C4-2B (cell line): Measurements from ENCODE around the gene ZFYVE9.
A peak's percentile ranks its signal among the peaks of the same experiment; 100 is the strongest.

Source experiments
- H3K27ac ChIP-seq: fragments of 450-650 bp; 2 replicates; pipeline ENCODE4 v1.5.1; 2017
- ZFX ChIP-seq: fragments of 450-650 bp; IDR thresholded peaks from 2 replicates; pipeline ENCODE4 v1.6.1; 2017
- TF ChIP-seq, protein P1 (sequence below): fragments of 450-650 bp; conservative IDR thresholded peaks from 2 replicates; pipeline ENCODE4 v1.5.1; 2017; ENCODE audit warnings: mild to moderate bottlenecking

Gene ZFYVE9

DNA sequence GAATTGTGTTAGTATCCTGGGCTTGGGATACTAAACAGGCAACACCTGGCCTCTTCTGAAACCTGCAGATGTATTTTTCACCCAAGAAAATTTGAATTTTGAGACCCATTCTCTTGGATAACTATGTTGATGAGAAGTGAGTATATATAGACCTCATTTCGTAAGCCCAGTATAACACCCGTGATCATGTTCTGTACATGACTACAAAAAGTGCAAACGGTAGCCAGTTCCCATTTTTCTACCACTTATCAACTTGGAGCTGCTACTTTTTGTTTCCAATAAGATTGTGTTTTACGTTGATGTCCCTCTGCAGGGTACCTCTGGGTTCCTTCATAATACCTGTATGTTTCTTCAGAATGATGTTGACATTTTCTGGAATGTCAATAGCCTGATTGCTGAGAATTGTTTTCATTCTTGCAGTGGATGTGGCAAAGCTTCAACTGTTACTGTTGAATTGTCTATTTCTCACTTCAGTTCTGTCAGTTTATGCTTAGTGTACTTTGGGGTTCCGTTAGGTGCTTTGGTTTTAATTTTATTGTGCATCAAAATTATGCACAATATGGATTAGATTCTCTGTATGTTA is 48.1 kb downstream of the ZFYVE9 start:
- TF ChIP-seq ZFX: no peak
- TF ChIP-seq, protein P1, sequence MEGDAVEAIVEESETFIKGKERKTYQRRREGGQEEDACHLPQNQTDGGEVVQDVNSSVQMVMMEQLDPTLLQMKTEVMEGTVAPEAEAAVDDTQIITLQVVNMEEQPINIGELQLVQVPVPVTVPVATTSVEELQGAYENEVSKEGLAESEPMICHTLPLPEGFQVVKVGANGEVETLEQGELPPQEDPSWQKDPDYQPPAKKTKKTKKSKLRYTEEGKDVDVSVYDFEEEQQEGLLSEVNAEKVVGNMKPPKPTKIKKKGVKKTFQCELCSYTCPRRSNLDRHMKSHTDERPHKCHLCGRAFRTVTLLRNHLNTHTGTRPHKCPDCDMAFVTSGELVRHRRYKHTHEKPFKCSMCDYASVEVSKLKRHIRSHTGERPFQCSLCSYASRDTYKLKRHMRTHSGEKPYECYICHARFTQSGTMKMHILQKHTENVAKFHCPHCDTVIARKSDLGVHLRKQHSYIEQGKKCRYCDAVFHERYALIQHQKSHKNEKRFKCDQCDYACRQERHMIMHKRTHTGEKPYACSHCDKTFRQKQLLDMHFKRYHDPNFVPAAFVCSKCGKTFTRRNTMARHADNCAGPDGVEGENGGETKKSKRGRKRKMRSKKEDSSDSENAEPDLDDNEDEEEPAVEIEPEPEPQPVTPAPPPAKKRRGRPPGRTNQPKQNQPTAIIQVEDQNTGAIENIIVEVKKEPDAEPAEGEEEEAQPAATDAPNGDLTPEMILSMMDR: no peak
- H3K27ac ChIP-seq: no peak overlapping the region

DNA sequence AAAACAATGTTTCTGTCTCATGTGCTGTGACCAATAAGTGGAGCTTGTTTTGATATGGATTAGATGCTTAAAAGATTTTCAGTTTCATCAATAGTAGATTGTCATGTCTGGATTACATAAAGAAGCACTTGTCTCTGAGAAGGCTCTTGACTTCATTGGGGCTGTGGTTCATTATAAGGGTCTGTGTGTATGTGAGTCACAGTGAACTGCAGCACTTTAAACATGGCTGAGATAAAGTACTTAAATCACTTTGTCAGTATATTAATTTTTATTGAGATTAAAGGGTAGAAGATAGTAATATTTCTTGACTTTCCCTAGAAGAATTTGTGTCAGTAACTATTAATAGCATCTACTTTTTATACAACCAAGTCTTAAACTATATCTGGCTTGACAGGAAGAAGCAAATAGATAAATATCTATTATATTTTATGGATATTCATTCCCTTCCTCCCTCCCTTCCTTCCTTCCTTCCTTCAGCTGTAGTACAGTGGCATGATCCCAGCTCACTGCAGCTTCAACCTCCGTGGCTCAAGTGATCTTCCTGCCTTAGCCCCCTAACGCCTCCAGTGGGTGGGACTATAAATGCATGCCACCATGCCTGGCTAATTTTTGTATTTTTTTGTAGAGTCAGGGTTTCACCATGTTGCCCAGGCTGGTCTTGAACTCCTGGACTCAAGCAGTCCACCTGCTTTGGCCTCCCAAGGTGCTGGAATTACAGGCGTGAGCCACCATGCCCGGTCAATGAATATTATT is 48.8 kb downstream of the ZFYVE9 start:
- H3K27ac ChIP-seq: peak overlapping the region; percentile 54
- no peak for TF ChIP-seq ZFX
- TF ChIP-seq, protein P1: no peak

DNA sequence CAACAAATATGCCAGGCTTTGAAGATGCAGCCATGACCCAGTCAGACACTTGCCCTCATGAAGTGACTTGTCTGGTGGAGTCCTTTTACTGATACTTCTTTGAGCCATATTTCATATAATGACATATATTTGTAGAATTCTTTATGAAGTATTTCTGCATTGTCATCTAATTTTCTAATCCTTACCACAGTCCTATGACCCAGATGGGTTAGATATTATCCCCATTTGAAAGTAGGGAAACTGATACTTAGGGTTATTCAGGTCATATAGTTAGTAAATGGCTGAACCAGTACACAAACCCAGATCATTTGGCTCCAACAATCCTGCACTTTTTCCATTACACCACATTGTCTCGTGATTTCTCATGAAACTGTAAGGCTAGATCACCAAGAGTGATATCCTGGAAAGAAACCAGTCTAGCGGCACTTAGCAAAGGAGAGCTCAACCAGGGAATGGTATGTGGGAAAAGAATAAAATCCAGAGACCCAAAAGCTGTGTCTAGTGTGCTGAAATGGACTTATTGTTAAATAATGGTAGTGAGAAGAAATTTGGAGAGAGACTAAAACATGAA is 49.6 kb downstream of the ZFYVE9 start:
- H3K27ac ChIP-seq: peak overlapping the region; percentile 54
- TF ChIP-seq, protein P1: no peak
- no peak for TF ChIP-seq ZFX

DNA sequence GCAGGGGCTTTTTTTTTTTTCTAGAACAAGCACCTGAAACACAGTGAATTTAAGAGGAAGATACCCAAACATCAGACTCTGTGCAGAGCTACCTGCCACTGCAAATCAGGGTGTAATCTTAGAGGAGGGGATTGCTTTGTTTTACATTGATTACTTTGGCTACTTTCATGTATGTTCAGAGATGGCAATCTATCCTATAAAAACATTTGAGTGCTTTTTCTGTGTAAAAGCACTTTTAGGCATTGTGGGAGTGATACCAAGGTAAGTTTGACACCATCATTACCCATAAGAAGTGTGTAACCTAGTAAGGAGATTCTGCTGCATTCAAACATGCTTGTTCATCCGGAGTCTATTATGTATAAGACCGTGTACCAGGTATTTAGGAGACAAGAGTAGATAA is 50.1 kb downstream of the ZFYVE9 start:
- H3K27ac ChIP-seq: no peak overlapping the region
- no peak for TF ChIP-seq ZFX
- TF ChIP-seq, protein P1: no peak

DNA sequence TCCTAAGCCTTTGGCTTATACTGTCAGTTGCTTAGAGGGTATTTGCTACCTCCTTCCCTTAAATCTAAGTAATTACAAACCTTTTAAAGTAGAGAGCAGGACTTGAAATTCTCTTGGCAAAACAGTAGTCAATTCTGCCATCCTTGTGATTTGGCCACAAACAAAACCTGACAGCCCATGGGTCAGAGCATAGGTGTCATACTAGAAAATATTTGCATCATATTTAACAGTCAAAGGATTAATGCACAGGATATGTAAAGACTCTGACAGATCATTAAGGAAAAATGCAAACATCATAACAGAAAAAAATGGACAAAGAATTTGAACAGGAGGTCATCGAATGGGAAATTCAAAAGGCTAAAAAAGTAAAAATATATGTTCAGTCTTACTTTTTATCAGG is 50.5 kb downstream of the ZFYVE9 start:
- TF ChIP-seq ZFX: no peak
- TF ChIP-seq, protein P1: no peak
- H3K27ac ChIP-seq: no peak overlapping the region

DNA sequence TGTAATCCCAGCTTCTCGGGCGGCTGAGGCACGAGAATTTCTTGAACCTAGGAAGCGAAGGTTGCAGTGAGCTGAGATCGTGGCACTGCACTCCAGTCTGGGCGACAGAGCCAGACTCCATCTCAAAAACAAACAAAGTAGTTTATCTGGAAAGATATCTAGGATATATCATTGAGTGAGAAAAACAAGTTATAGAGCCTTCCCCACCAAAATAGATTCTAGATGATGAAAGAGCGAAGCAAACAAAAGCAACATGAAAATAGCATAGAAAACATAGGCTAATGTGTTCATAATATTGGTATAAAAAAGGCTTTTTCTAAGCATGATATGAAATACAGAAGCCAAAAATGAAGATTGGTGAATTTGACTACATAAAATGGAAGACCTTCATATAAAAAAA is 52.1 kb downstream of the ZFYVE9 start:
- no peak overlapping the region for H3K27ac ChIP-seq
- no peak for TF ChIP-seq ZFX

DNA sequence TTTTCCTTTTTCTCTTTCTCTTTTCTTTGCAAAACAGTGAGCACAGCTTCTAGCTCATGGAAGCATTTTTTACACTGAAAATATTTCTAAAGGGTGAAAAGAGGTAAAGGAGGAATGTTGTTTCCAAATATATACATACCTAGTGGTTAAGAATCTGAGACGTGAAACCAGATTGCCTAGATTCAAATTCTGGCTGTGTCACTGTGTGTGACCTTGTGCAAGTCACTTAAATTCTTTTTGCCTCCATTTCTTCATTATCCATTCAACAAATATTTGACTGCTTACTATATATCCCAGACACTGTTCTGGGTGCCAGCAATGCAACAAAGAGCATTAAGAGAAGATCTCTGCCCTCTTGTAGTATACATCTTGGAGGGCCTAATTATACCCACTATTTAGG is 53.3 kb downstream of the ZFYVE9 start:
- no peak for TF ChIP-seq ZFX
- TF ChIP-seq, protein P1: no peak
- no peak overlapping the region for H3K27ac ChIP-seq
